HCT116 (cell line): Measurements from ENCODE around the gene SLFN5. TPM values are rescaled to one million over a fixed set of nuclear protein-coding genes. Genes with fewer than 3 reads are reported as not detected.
"Not testable (repeated sequence)": the region's sequence is repeated elsewhere in the genome, so short reads cannot be mapped to it uniquely, and the experiment has no call there.

ENCODE experiments used
- ATAC-seq: fragments of 200-7000 bp; cut with Tn5 transposase; 2 replicates; pipeline ENCODE4 v1.9.1; 2020; ENCODE audit warnings: mild to moderate bottlenecking, moderate library complexity
- Bru-seq: library from RNA; stranded (reverse); fragments of 400-500 nt; gene quantifications from one replicate; lab custom pipeline; 2021; lab: Mats Ljungman, UMichigan
- BruChase-seq, 2 experiments: library from RNA; stranded (reverse); fragments of 400-500 nt; gene quantifications; one replicate each; lab custom pipeline; 2021; lab: Mats Ljungman, UMichigan
- BruUV-seq: library from RNA; stranded (reverse); fragments of 400-500 nt; replicated peaks from 2 replicates; lab custom pipeline; 2021; lab: Mats Ljungman, UMichigan
- CTCF ChIA-PET: fragments of 300-600 bp; sonication (Branson Sonifier 250); formaldehyde crosslinking; loops from one replicate; lab custom pipeline; 2021; ENCODE audit warnings: antibody characterized with exemption; lab: Charles Lee
- POLR2A ChIA-PET: fragments of 300-600, 350-600 bp; sonication (Branson Sonifier 250); formaldehyde crosslinking; loops from one replicate; lab custom pipeline; 2021; ENCODE audit warnings: antibody characterized with exemption; lab: Charles Lee
- RAD21 ChIA-PET, 2 experiments: fragments of 300-600 bp; sonication (Branson Sonifier 250); formaldehyde crosslinking; loops; one replicate each; lab custom pipeline; 2023; ENCODE audit warnings: low total read pairs in 2 of 2; ENCODE audit not compliant: uncharacterized antibody in 2 of 2, unreplicated experiment in 2 of 2, low non-redundant PET in 1 of 2; lab: Charles Lee
- DNase-seq: peaks from one replicate; pipeline ENCODE4 v3.0.0-alpha.2; 2010; ENCODE audit warnings: low read depth, low spot score
- H2AFZ ChIP-seq: fragments of 200-600 bp; shearing (Covaris generic), sonication (generic); 2 replicates; pipeline ENCODE4 v1.6.1; 2017; ENCODE audit warnings: low read depth, mixed run types, mixed read lengths, antibody characterized with exemption, low read length; ENCODE audit not compliant: poor library complexity, severe bottlenecking
- H3K27ac ChIP-seq: 2 replicates; pipeline ENCODE4 v1.5.1; 2012; ENCODE audit warnings: low read depth, low read length
- H3K27me3 ChIP-seq: fragments of 200-600 bp; sonication (generic); 2 replicates; pipeline ENCODE4 v1.6.1; 2016; ENCODE audit warnings: mixed run types, low read length, mixed read lengths; ENCODE audit not compliant: insufficient read depth
- H3K36me3 ChIP-seq, 2 experiments: fragments of 200-500 bp in 1 of 2; fragments of 200-600 bp in 1 of 2; sonication (Bioruptor generic) in 1 of 2; sonication (generic) in 1 of 2; 2 replicates each; pipeline versions ENCODE4 v1.5.1 to v1.6.1; 2014 to 2016; ENCODE audit warnings: low read length in 2 of 2, inconsistent platforms in 1 of 2, mixed read lengths in 1 of 2, mixed run types in 1 of 2; ENCODE audit not compliant: insufficient read depth in 2 of 2, control insufficient read depth in 1 of 2
- H3K4me1 ChIP-seq, 2 experiments: fragments of 200-600 bp in 1 of 2; sonication (generic) in 1 of 2; 2 replicates each; pipeline versions ENCODE4 v1.5.1 to v1.6.1; 2012 to 2017; ENCODE audit warnings: low read length in 2 of 2, inconsistent platforms in 1 of 2, mild to moderate bottlenecking in 1 of 2, mixed read lengths in 1 of 2, mixed run types in 1 of 2, moderate library complexity in 1 of 2; ENCODE audit not compliant: insufficient read depth in 2 of 2, control insufficient read depth in 1 of 2
- H3K4me2 ChIP-seq: fragments of 200-600 bp; sonication (generic); 2 replicates; pipeline ENCODE4 v1.6.1; 2017; ENCODE audit warnings: mixed run types, low read length, mixed read lengths
- H3K4me3 ChIP-seq, 2 experiments: fragments of 200-600 bp in 1 of 2; sonication (generic) in 1 of 2; replicated peaks in 1 of 2; 2 replicates each; pipeline ENCODE4 v1.5.1; 2011 to 2016; ENCODE audit warnings: low read length in 2 of 2, control low read depth in 1 of 2, low read depth in 1 of 2, mild to moderate bottlenecking in 1 of 2, mixed read lengths in 1 of 2, mixed run types in 1 of 2
- H3K79me2 ChIP-seq: fragments of 200-600 bp; sonication (generic); 2 replicates; pipeline ENCODE4 v1.6.1; 2017; ENCODE audit warnings: mild to moderate bottlenecking, mixed run types, low read length, moderate library complexity, mixed read lengths; ENCODE audit not compliant: insufficient read depth
- H3K9ac ChIP-seq: fragments of 200-600 bp; sonication (generic); 2 replicates; pipeline ENCODE4 v1.6.1; 2016; ENCODE audit warnings: low read length, mixed read lengths
- H3K9me2 ChIP-seq: fragments of 200-600 bp; sonication (generic), shearing (Covaris generic); 2 replicates; pipeline ENCODE4 v1.6.1; 2017; ENCODE audit warnings: mixed run types, mild to moderate bottlenecking, moderate library complexity; ENCODE audit not compliant: insufficient read depth
- H3K9me3 ChIP-seq, 2 experiments: fragments of 200-500 bp in 1 of 2; fragments of 200-600 bp in 1 of 2; sonication (Bioruptor generic) in 1 of 2; sonication (generic) in 1 of 2; 2 replicates each; pipeline ENCODE4 v1.6.1; 2014 to 2017; ENCODE audit warnings: low read length in 2 of 2, mixed read lengths in 2 of 2, inconsistent platforms in 1 of 2, low read depth in 1 of 2, mild to moderate bottlenecking in 1 of 2, mixed run types in 1 of 2, moderate library complexity in 1 of 2; ENCODE audit not compliant: control insufficient read depth in 1 of 2, insufficient read depth in 1 of 2
- H4K20me1 ChIP-seq: fragments of 200-600 bp; sonication (generic), shearing (Covaris generic); 2 replicates; pipeline ENCODE4 v1.6.1; 2017; ENCODE audit warnings: mixed run types, mild to moderate bottlenecking, moderate library complexity; ENCODE audit not compliant: insufficient read depth
- CEBPB ChIP-seq: IDR thresholded peaks from 2 replicates; pipeline ENCODE4 v1.6.1; 2012; ENCODE audit warnings: low read depth
- EGR1 ChIP-seq: IDR thresholded peaks from 2 replicates; pipeline ENCODE4 v1.6.1; 2012; ENCODE audit warnings: low read depth
- POLR2AphosphoS5 ChIP-seq: IDR thresholded peaks from 2 replicates; pipeline ENCODE4 v1.6.1; 2011; ENCODE audit warnings: mild to moderate bottlenecking, low read depth, low read length, moderate library complexity
- SIN3A ChIP-seq: IDR thresholded peaks from 2 replicates; pipeline ENCODE4 v1.6.1; 2012; ENCODE audit warnings: low read depth
- SP1 ChIP-seq: IDR thresholded peaks from 2 replicates; pipeline ENCODE4 v1.6.1; 2012; ENCODE audit warnings: low read depth
- TCF7L2 ChIP-seq: IDR thresholded peaks from 2 replicates; pipeline ENCODE4 v1.7.0; 2011; ENCODE audit warnings: borderline replicate concordance, inconsistent platforms; ENCODE audit not compliant: insufficient read depth, insufficient read length; ENCODE audit errors: extremely low read depth
- YY1 ChIP-seq: IDR thresholded peaks from 2 replicates; pipeline ENCODE4 v1.6.1; 2011; ENCODE audit warnings: low read length, low read depth, moderate library complexity, mild to moderate bottlenecking; ENCODE audit not compliant: insufficient replicate concordance; ENCODE audit errors: extremely low read depth
- intact Hi-C: fragments of 100-400 bp; cut with micrococcal nuclease; formaldehyde crosslinking; loops from 2 replicates; pipeline ENCODE4 v1.10.0; 2022
- long read RNA-seq: library from polyadenylated mRNA; unstranded; transcript quantifications from one replicate; pipeline ENCODE4 v2.0.0, GENCODE V29; 2021; ENCODE audit not compliant: unreplicated experiment
- polyA plus RNA-seq: library from polyadenylated mRNA; unstranded; fragments of >200 nt; gene quantifications from 2 replicates; pipeline ENCODE4 v1.2.1, GENCODE V29; 2012; ENCODE audit warnings: missing spikeins
- total RNA-seq: library from RNA; stranded (reverse); gene quantifications from one replicate; pipeline ENCODE4 v1.2.1, GENCODE V29; 2021; ENCODE audit not compliant: unreplicated experiment
- TF ChIP-seq, protein P1 (sequence below), 3 experiments: fragments of 200-600 bp in 1 of 3; sonication (generic) in 1 of 3; IDR thresholded peaks in 2 of 3; conservative IDR thresholded peaks in 1 of 3; 2 replicates each; pipeline ENCODE4 v1.5.1; 2012 to 2017; ENCODE audit warnings: low read depth in 2 of 3, low read length in 2 of 3, antibody characterized with exemption in 1 of 3, borderline replicate concordance in 1 of 3, control low read depth in 1 of 3, mild to moderate bottlenecking in 1 of 3, mixed read lengths in 1 of 3, mixed run types in 1 of 3, moderate library complexity in 1 of 3; ENCODE audit not compliant: insufficient read depth in 1 of 3

SLFN5 gene
- 23.7 TPM for total RNA-seq
- 25.2 and 27.0 TPM in 2 replicates for polyA plus RNA-seq
- Bru-seq, nascent RNA = percentile 98 among the genes with signal in this experiment
- BruChase-seq, experiment 1, labeled RNA remaining after a 6-hour chase = percentile 96 among the genes with signal in this experiment
- BruChase-seq, experiment 2, labeled RNA remaining after a 2-hour chase = percentile 97 among the genes with signal in this experiment
- long read RNA-seq, full-length matches to known transcripts = 10 of 31 reads
- long read RNA-seq, partial matches to known transcripts = 14 of 31 reads
- long read RNA-seq, other reads (novel, unspliced or antisense) = 7 of 31 reads

DNA sequence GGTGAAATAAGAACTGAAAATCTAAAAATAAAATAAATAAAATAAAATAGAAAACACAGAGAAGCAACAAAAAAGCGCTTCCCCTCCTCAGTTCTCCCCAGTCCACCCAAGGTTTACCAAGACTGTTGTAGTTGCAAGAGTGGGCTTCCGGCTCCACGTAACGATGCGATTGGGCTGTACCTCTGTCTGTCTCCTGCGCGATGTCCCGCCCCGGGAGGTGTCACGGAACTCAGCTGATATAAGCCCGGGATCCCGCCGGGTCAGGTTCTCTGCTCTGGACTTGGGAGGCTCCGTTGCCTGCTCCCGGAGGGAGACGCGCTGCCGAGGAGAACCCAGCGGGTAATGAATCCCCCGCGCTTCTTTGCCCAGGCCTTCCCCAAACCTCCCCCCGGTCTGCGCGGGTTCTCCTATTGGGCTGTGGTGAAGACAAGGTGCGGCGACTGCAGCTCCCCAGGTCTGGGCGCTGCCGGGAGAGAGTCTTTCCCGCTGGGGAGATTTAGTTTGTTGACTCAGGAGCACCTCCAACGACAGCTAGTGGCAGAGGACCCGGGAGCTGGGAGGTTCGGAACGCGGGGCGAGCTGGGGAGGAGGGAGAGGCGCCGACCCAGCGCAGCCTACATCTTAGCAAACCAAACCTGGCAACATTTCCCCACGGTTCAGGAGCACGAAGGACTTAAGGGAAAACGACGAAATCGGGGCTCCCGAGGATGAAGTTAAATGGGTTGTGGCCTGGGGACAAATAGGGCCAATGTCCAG lies at the start of gene SLFN5:
Gene SLFN5, plus strand, starts transcription at position 268 of the 756 bp plus-strand sequence. CDS start 15,619 bp downstream, outside the sequence.
- ChIA-PET POLR2A (interaction anchor here (0.8 to 1.8 kb wide), 3 partner anchors 9 to 290 kb away, joined by 3 to 12 read pairs (median 3); no protein-coding TSS in a partner anchor), RAD21 (no interaction called here)
- Histone ChIP-seq H3K27me3 (no peaks in the 10 kb centered on the region), H3K4me3 (peak within 1 kb of the TSS; percentile 73 to 75), H3K4me2 (peak within 1 kb of the TSS; percentile 89), H3K79me2 (no peaks in the 10 kb centered on the region), H4K20me1 (no peaks in the 10 kb centered on the region), H3K4me1 (peaks cover 28% of the 10 kb centered on the region in 2 experiments), H3K9me2 (no peaks in the 10 kb centered on the region)
- ATAC-seq (peak; percentile 91), DNase-seq (peak; percentile 76)
- intact Hi-C loops = loop anchor here (5.0 kb wide), 1 partner anchor 261 kb away; the partner anchor contains the start of gene LIG3
- BruUV-seq = TSS peak; percentile 72
- peak; percentile 99 for TF ChIP-seq POLR2AphosphoS5
- peak; percentile 77 for TF ChIP-seq SIN3A
- TF ChIP-seq, protein P1, sequence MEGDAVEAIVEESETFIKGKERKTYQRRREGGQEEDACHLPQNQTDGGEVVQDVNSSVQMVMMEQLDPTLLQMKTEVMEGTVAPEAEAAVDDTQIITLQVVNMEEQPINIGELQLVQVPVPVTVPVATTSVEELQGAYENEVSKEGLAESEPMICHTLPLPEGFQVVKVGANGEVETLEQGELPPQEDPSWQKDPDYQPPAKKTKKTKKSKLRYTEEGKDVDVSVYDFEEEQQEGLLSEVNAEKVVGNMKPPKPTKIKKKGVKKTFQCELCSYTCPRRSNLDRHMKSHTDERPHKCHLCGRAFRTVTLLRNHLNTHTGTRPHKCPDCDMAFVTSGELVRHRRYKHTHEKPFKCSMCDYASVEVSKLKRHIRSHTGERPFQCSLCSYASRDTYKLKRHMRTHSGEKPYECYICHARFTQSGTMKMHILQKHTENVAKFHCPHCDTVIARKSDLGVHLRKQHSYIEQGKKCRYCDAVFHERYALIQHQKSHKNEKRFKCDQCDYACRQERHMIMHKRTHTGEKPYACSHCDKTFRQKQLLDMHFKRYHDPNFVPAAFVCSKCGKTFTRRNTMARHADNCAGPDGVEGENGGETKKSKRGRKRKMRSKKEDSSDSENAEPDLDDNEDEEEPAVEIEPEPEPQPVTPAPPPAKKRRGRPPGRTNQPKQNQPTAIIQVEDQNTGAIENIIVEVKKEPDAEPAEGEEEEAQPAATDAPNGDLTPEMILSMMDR (IDR thresholded peaks at IDR 0.05 in 2 of 3, conservative IDR thresholded peaks at IDR 0.05 in 1 of 3; ENCODE audit: borderline replicate concordance in 1 of 3, insufficient read depth in 1 of 3, low read depth in 2 of 3, low read length in 2 of 3) = no peak
- no peak for TF ChIP-seq EGR1
- peak; percentile 84 for TF ChIP-seq SP1
- TF ChIP-seq TCF7L2 = no peak
- TF ChIP-seq CEBPB = no peak
- peak; percentile 53 for TF ChIP-seq YY1
- TF ChIP-seq, all 23 proteins: peak for 4
- H3K27ac ChIP-seq = peak within 1 kb of the TSS; percentile 58
- H3K9ac ChIP-seq = peak within 1 kb of the TSS; percentile 65
- peak within 1 kb of the TSS; percentile 97 for H2AFZ ChIP-seq
- CTCF ChIA-PET = no interaction called here
- no peaks in the 10 kb centered on the region for H3K9me3 ChIP-seq
- H3K36me3 ChIP-seq = no peaks in the 10 kb centered on the region

DNA sequence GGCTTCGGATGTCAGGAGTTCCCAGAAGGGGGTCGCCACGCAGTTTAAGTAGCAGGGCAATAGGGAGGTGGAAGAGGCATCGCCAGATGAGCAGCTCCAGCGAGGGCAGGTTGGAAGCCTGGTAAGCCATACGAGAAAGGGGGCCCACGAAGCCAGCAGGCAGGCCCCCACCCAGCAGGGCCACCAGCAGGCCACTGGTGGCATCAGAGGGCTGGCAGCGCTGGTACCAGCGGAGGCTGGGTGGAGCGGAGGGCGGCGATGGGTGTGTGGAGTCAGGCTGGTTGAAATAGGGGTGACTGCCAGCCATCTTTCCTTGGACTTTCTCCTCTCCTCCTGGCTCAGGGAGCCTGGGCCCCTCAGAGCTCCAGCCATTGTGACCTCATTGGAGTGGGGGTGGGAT lies 48.9 kb upstream of the SLFN5 start, which contains the start of gene SLC35G3:
Gene SLC35G3, minus strand, starts transcription at position 393 of the 400 bp plus-strand sequence. Its CDS starts 86 bp downstream, at position 307.
- BruUV-seq, POLR2A ChIA-PET, CTCF ChIA-PET, H3K36me3 ChIP-seq, DNase-seq, H3K27ac ChIP-seq, intact Hi-C loops, H3K9me2 ChIP-seq, H3K4me3 ChIP-seq, RAD21 ChIA-PET, H3K9ac ChIP-seq, H3K9me3 ChIP-seq, H3K79me2 ChIP-seq, H3K4me1 ChIP-seq, H4K20me1 ChIP-seq, ATAC-seq, H2AFZ ChIP-seq, H3K4me2 ChIP-seq: not testable (repeated sequence)
- H3K27me3 ChIP-seq = peaks cover 14% of the 10 kb centered on the region; the same call in 1 of the 2 replicates

DNA sequence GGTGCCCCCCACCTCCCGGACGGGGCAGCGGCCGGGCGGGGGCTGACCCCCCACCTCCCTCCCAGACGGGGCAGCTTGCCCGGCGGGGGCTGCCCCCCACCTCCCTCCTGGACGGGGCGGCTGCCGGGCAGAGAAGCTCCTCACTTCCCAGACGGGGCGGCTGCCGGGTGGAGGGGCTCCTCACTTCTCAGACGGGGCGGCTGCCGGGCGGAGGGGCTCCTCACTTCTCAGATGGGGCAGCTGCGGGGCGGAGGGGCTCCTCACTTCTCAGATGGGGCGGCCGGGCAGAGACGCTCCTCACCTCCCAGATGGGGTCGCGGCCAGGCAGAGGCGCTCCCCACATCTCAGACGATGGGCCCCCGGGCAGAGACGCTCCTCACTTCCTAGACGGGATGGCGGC lies 47.8 kb upstream of the SLFN5 start:
- H3K9me2 ChIP-seq, intact Hi-C loops, H3K4me2 ChIP-seq, POLR2A ChIA-PET, H3K4me3 ChIP-seq, H3K9ac ChIP-seq, DNase-seq, H4K20me1 ChIP-seq, ATAC-seq, H3K27ac ChIP-seq, CTCF ChIA-PET, H3K9me3 ChIP-seq, BruUV-seq, H2AFZ ChIP-seq, H3K4me1 ChIP-seq, RAD21 ChIA-PET, H3K36me3 ChIP-seq, H3K79me2 ChIP-seq: not testable (repeated sequence)
- peaks cover 14% of the 10 kb centered on the region; the same call in 1 of the 2 replicates for H3K27me3 ChIP-seq
